Hepatocyte (in vitro differentiated cells): ENCODE measurements around the gene ATP6V0D1.

ENCODE experiments used
- CTCF ChIP-seq: fragments of 200-600 bp; sonication (generic); IDR thresholded peaks from 2 replicates; pipeline ENCODE4 v1.5.1; 2016; ENCODE audit warnings: antibody characterized with exemption, mild to moderate bottlenecking; ENCODE audit not compliant: poor library complexity
- EZH2 ChIP-seq: fragments of 200-600 bp; sonication (generic); IDR thresholded peaks from 2 replicates; pipeline ENCODE4 v1.6.1; 2016; ENCODE audit warnings: antibody characterized with exemption, mild to moderate bottlenecking, borderline replicate concordance
- EZH2phosphoT487 ChIP-seq: fragments of 200-600 bp; sonication (generic); IDR thresholded peaks from one replicate; pipeline ENCODE4 v1.6.1; 2018; ENCODE audit warnings: antibody characterized with exemption, mild to moderate bottlenecking, low read depth, moderate library complexity; ENCODE audit not compliant: unreplicated experiment, severe bottlenecking

DNA sequence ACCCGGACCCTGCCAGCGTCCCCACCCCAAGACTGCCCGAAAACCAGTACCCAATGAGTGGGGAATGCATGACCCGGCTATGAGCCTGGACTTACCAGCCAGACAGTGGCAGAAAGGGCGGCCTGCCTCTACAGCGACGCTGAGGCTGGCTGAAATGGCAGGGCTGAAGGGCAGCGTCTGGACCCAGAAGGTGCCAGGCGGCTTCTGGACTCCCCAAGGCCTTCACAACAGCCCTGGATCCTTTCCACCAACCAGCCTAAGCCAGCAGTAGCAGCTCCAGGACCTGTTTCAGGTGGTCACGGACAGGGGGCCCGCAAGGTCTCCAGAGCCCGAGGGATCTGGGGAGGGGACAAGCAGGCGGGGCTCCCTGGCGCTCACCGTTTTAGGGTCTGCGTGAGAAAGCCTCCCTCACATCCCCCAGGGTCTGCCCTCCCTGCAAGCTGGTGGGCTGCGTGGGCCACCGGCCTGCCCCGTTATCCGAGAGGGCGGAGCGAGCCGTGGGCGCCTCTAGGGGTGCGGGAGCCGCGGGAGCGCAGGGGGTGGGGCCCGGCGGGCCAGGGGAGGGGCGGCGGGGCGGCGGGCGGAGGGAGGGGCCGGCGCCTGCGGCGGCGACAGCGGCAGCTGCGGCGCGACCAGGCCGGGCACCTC lies 47.4 kb upstream of the ATP6V0D1 start, which contains the start of gene RIPOR1:
- TF ChIP-seq CTCF (no peak), EZH2 (no peak), EZH2phosphoT487 (no peak)
